H9 (cell line): ENCODE data around the gene CYP2A7. TPM values are rescaled to one million over a fixed set of nuclear protein-coding genes. Genes with fewer than 3 reads are reported as not detected.
"Not testable (repeated sequence)": the region's sequence is repeated elsewhere in the genome, so short reads cannot be mapped to it uniquely, and the experiment has no call there.

ENCODE experiments used
- DNase-seq: peaks from one replicate; pipeline ENCODE4 v3.0.0-alpha.2; 2017
- H2AFZ ChIP-seq: one replicate; pipeline ENCODE4 v1.6.1; 2013; ENCODE audit warnings: mild to moderate bottlenecking, low read length, control low read depth, moderate library complexity
- H2AK5ac ChIP-seq: 2 replicates; pipeline ENCODE4 v1.6.1; 2013; ENCODE audit warnings: low read length, control low read depth, mixed read lengths; ENCODE audit not compliant: insufficient read length
- H2BK120ac ChIP-seq: one replicate; pipeline ENCODE4 v1.6.1; 2013; ENCODE audit warnings: low read depth, mild to moderate bottlenecking, low read length, control low read depth, inconsistent platforms; ENCODE audit not compliant: poor library complexity, severe bottlenecking
- H2BK12ac ChIP-seq: 2 replicates; pipeline ENCODE4 v1.6.1; 2013; ENCODE audit warnings: low read length, control low read depth, mixed read lengths, low read depth; ENCODE audit not compliant: insufficient read length
- H2BK15ac ChIP-seq: 2 replicates; pipeline ENCODE4 v1.6.1; 2013; ENCODE audit warnings: low read depth, low read length, control low read depth
- H2BK20ac ChIP-seq: one replicate; pipeline ENCODE4 v1.6.1; 2013; ENCODE audit warnings: low read depth, mild to moderate bottlenecking, low read length, control low read depth, inconsistent platforms; ENCODE audit not compliant: poor library complexity, severe bottlenecking
- H2BK5ac ChIP-seq: 2 replicates; pipeline ENCODE4 v1.6.1; 2013; ENCODE audit warnings: low read length, control low read depth, mixed read lengths; ENCODE audit not compliant: insufficient read length
- H3K14ac ChIP-seq: 2 replicates; pipeline ENCODE4 v1.6.1; 2013; ENCODE audit warnings: low read length, control low read depth; ENCODE audit not compliant: insufficient read depth
- H3K18ac ChIP-seq: 2 replicates; pipeline ENCODE4 v1.6.1; 2013; ENCODE audit warnings: low read depth, mild to moderate bottlenecking, mixed read lengths, low read length, control low read depth; ENCODE audit not compliant: insufficient read length
- H3K23ac ChIP-seq: 2 replicates; pipeline ENCODE4 v1.6.1; 2013; ENCODE audit warnings: low read length, control low read depth, mixed read lengths, low read depth; ENCODE audit not compliant: insufficient read length
- H3K23me2 ChIP-seq: 2 replicates; pipeline ENCODE4 v1.6.1; 2013; ENCODE audit warnings: low read depth, mild to moderate bottlenecking, mixed read lengths, low read length, control low read depth; ENCODE audit not compliant: insufficient read length, poor library complexity, severe bottlenecking
- H3K27ac ChIP-seq: 2 replicates; pipeline ENCODE4 v1.5.1; 2013; ENCODE audit warnings: low read length, control low read depth, mixed read lengths, low read depth; ENCODE audit not compliant: insufficient read length
- H3K27me3 ChIP-seq: 2 replicates; pipeline ENCODE4 v1.6.1; 2013; ENCODE audit warnings: low read length, control low read depth, inconsistent platforms; ENCODE audit not compliant: insufficient read depth
- H3K4ac ChIP-seq: 2 replicates; pipeline ENCODE4 v1.6.1; 2013; ENCODE audit warnings: low read depth, mild to moderate bottlenecking, control low read depth, inconsistent platforms, low read length, moderate library complexity
- H3K4me1 ChIP-seq: 2 replicates; pipeline ENCODE4 v1.6.1; 2013; ENCODE audit warnings: low read length, control low read depth, inconsistent platforms; ENCODE audit not compliant: insufficient read depth
- H3K4me2 ChIP-seq: 2 replicates; pipeline ENCODE4 v1.6.1; 2013; ENCODE audit warnings: low read length, control low read depth, mixed read lengths; ENCODE audit not compliant: insufficient read length, insufficient read depth
- H3K56ac ChIP-seq: 2 replicates; pipeline ENCODE4 v1.6.1; 2013; ENCODE audit warnings: low read depth, mild to moderate bottlenecking, mixed read lengths, low read length, control low read depth; ENCODE audit not compliant: insufficient read length
- H3K79me1 ChIP-seq: 2 replicates; pipeline ENCODE4 v1.6.1; 2013; ENCODE audit warnings: low read depth, mild to moderate bottlenecking, moderate library complexity, low read length, control low read depth, inconsistent platforms; ENCODE audit not compliant: insufficient read depth, poor library complexity, severe bottlenecking
- H3K79me2 ChIP-seq: 2 replicates; pipeline ENCODE4 v1.6.1; 2013; ENCODE audit warnings: low read length, control low read depth, inconsistent platforms; ENCODE audit not compliant: insufficient read depth
- H3K9ac ChIP-seq: 2 replicates; pipeline ENCODE4 v1.6.1; 2013; ENCODE audit warnings: low read length, control low read depth, mixed read lengths; ENCODE audit not compliant: insufficient read length; ENCODE audit errors: extremely low read depth
- H3K9me3 ChIP-seq: one replicate; pipeline ENCODE4 v1.6.1; 2013; ENCODE audit warnings: low read depth, low read length, inconsistent platforms; ENCODE audit not compliant: control insufficient read depth
- H3T11ph ChIP-seq: one replicate; pipeline ENCODE4 v1.6.1; 2013; ENCODE audit warnings: mild to moderate bottlenecking, low read length, control low read depth, inconsistent platforms
- H4K20me1 ChIP-seq: one replicate; pipeline ENCODE4 v1.6.1; 2013; ENCODE audit not compliant: control insufficient read depth, insufficient read length, insufficient read depth
- H4K5ac ChIP-seq: 2 replicates; pipeline ENCODE4 v1.6.1; 2013; ENCODE audit warnings: low read depth, mild to moderate bottlenecking, mixed read lengths, low read length, control low read depth; ENCODE audit not compliant: insufficient read length
- H4K8ac ChIP-seq: replicated peaks from 2 replicates; pipeline ENCODE4 v1.6.1; 2013; ENCODE audit warnings: low read length, control low read depth, mixed read lengths, low read depth; ENCODE audit not compliant: insufficient read length
- H4K91ac ChIP-seq: 2 replicates; pipeline ENCODE4 v1.6.1; 2013; ENCODE audit warnings: low read depth, mild to moderate bottlenecking, moderate library complexity, mixed read lengths, low read length, control low read depth; ENCODE audit not compliant: insufficient read length
- H3K27ac Mint-ChIP-seq, 3 experiments: 2 replicates in 2 of 3; 3 replicates in 1 of 3; pipeline ENCODE4 v1.8.0; 2020 to 2021; ENCODE audit warnings: mixed read lengths in 3 of 3, mild to moderate bottlenecking in 1 of 3, moderate library complexity in 1 of 3
- H3K27me3 Mint-ChIP-seq: 2 replicates; pipeline ENCODE4 v1.8.0; 2021; ENCODE audit warnings: low read depth, mild to moderate bottlenecking, moderate library complexity, mixed read lengths
- H3K36me3 Mint-ChIP-seq, 3 experiments: 2 replicates in 2 of 3; 3 replicates in 1 of 3; pipeline ENCODE4 v1.8.0; 2020 to 2021; ENCODE audit warnings: low read depth in 3 of 3, mixed read lengths in 3 of 3; ENCODE audit not compliant: insufficient read depth in 1 of 3
- H3K4me1 Mint-ChIP-seq, 2 experiments: 2 replicates each; pipeline ENCODE4 v1.8.0; 2020; ENCODE audit warnings: mixed read lengths in 2 of 2
- H3K4me3 Mint-ChIP-seq, 2 experiments: 2 replicates in 1 of 2; 3 replicates in 1 of 2; pipeline ENCODE4 v1.8.0; 2020 to 2021; ENCODE audit warnings: mild to moderate bottlenecking in 2 of 2, mixed read lengths in 2 of 2, moderate library complexity in 1 of 2
- H3K9me3 Mint-ChIP-seq, 2 experiments: 2 replicates in 1 of 2; 3 replicates in 1 of 2; pipeline ENCODE4 v1.8.0; 2020; ENCODE audit warnings: mild to moderate bottlenecking in 2 of 2, mixed read lengths in 2 of 2, moderate library complexity in 1 of 2
- WGBS: extraction: QIAGEN DNeasy Blood & Tissue Kit; methylation state at CpG from one replicate; pipeline ENCODE4 v1.1.7; 2013; ENCODE audit warnings: missing lambda C conversion rate, low lambda C conversion rate, mixed read lengths; ENCODE audit not compliant: insufficient read length; ENCODE audit errors: extremely low coverage; 5-methylcytosine and 5-hydroxymethylcytosine counted together
- total RNA-seq: library from RNA; stranded (reverse); gene quantifications from 2 replicates; pipeline ENCODE4 v1.2.1, GENCODE V29; 2021

Gene CYP2A7
- total RNA-seq, 1 experiment from 2014 or later, result not detected

GRCh38 chr19:40843653-40844052 lies 38.4 kb downstream of the CYP2A7 start:
- not testable (repeated sequence) for H3K4ac ChIP-seq, H3K79me1 ChIP-seq, H4K91ac ChIP-seq, H3K9ac ChIP-seq, H2BK15ac ChIP-seq, H3K9me3 Mint-ChIP-seq, H3K27ac Mint-ChIP-seq, H3K79me2 ChIP-seq, H2BK5ac ChIP-seq, H4K8ac ChIP-seq, H2BK20ac ChIP-seq, H3K56ac ChIP-seq, H3K27me3 ChIP-seq, H3K23me2 ChIP-seq, H3K9me3 ChIP-seq, H4K20me1 ChIP-seq, H2AFZ ChIP-seq, H3K14ac ChIP-seq, H3K18ac ChIP-seq, H3K36me3 Mint-ChIP-seq, H3K4me1 ChIP-seq, H3K23ac ChIP-seq, H3T11ph ChIP-seq, H3K27ac ChIP-seq, H2BK12ac ChIP-seq, H2AK5ac ChIP-seq, H4K5ac ChIP-seq, H2BK120ac ChIP-seq
- H3K27me3 Mint-ChIP-seq, result peaks cover 64% of the 10 kb centered on the region
- DNase-seq, result peak; percentile 79
- no CpG with 5 or more reads among the region's 19 CpGs for WGBS
- H3K4me3 Mint-ChIP-seq, result peak overlapping the region; percentile 64 to 73; a peak in 4 of 5 replicates
- peaks cover 16 to 24% of the 10 kb centered on the region in 2 experiments for H3K4me1 Mint-ChIP-seq
- H3K4me2 ChIP-seq, result peak overlapping the region; percentile 54

- not testable (repeated sequence) for H2AK5ac ChIP-seq, H4K20me1 ChIP-seq, H3T11ph ChIP-seq, H3K27ac ChIP-seq, H3K23ac ChIP-seq, H2BK5ac ChIP-seq, H3K4me1 ChIP-seq, H2BK120ac ChIP-seq, H3K36me3 Mint-ChIP-seq, H4K5ac ChIP-seq, H3K9ac ChIP-seq, H2BK20ac ChIP-seq, H2AFZ ChIP-seq, H3K23me2 ChIP-seq, H3K79me1 ChIP-seq, H3K27me3 ChIP-seq, H3K4ac ChIP-seq, H3K9me3 Mint-ChIP-seq, H3K79me2 ChIP-seq, H4K8ac ChIP-seq, H3K27ac Mint-ChIP-seq, H4K91ac ChIP-seq, H2BK15ac ChIP-seq, H3K18ac ChIP-seq, H3K9me3 ChIP-seq, H3K14ac ChIP-seq, H2BK12ac ChIP-seq, DNase-seq, H3K56ac ChIP-seq
- whole genome bisulfite sequencing, result no CpG with 5 or more reads among the region's 12 CpGs
- Mint-ChIP-seq H3K4me1 (peaks cover 15 to 21% of the 10 kb centered on the region in 2 experiments), H3K27me3 (peaks cover 59% of the 10 kb centered on the region), H3K4me3 (peak overlapping the region; percentile 64 to 73; a peak in 4 of 5 replicates)
- peak overlapping the region; percentile 54 for H3K4me2 ChIP-seq
These were observed 38.9 kb downstream of the CYP2A7 start for GRCh38 chr19:40842997-40843652.
